ENCODE data around the gene GGA2. TPM values are rescaled to one million over a fixed set of nuclear protein-coding genes. Genes with fewer than 3 reads are reported as not detected.
"Not testable (repeated sequence)": the region's sequence is repeated elsewhere in the genome, so short reads cannot be mapped to it uniquely, and the experiment has no call there.

The GGA2 gene
- total and polyA plus RNA-seq, 3 donors from 2014 or later, result 47.2 to 71.9 (median 60.6) TPM

- Histone ChIP-seq H3K4me3 (no peak overlapping the region), H3K27ac (no peak overlapping the region), H3K9me3 (no peaks in the 10 kb centered on the region), H3K27me3 (no peaks in the 10 kb centered on the region), H3K36me3 (ENCODE audit: low read depth, missing control alignments) (no peaks in the 10 kb centered on the region), H3K4me1 (peaks cover 19% of the 10 kb centered on the region)
- DNase-seq, result no peak
- TF ChIP-seq POLR2A (IDR thresholded peaks at IDR 0.05) (no peak), CTCF (IDR thresholded peaks at IDR 0.05) (no peak)
- 67 to 73% methylated on average over 3 of the region's 3 CpGs for WGBS, 2 donors
- intact Hi-C loops (cut with DNase I; ENCODE audit: low total_unique reads), result no loop called here
These were observed 44.2 kb upstream of the GGA2 start for GRCh38 chr16:23554536-23554935.

- 57 to 72% methylated on average over 6 of the region's 6 CpGs for WGBS, 2 donors
- Histone ChIP-seq H3K27ac (no peak overlapping the region), H3K4me1 (peaks cover 5% of the 10 kb centered on the region), H3K4me3 (no peak overlapping the region), H3K9me3 (no peaks in the 10 kb centered on the region), H3K27me3 (no peaks in the 10 kb centered on the region), H3K36me3 (ENCODE audit: low read depth, missing control alignments) (no peaks in the 10 kb centered on the region)
- intact Hi-C loops (cut with DNase I; ENCODE audit: low total_unique reads), result no loop called here
- no peak for TF ChIP-seq POLR2A (IDR thresholded peaks at IDR 0.05)
- TF ChIP-seq CTCF (IDR thresholded peaks at IDR 0.05), result no peak
- no peak for DNase-seq
These were observed 41.9 kb upstream of the GGA2 start for GRCh38 chr16:23552161-23552560.

- H3K4me3 ChIP-seq, result no peak overlapping the region
- TF ChIP-seq POLR2A (IDR thresholded peaks at IDR 0.05) (no peak), CTCF (IDR thresholded peaks at IDR 0.05) (no peak)
- H3K9me3 ChIP-seq, result no peaks in the 10 kb centered on the region
- H3K36me3 ChIP-seq (ENCODE audit: low read depth, missing control alignments), result no peaks in the 10 kb centered on the region
- intact Hi-C loops (cut with DNase I; ENCODE audit: low total_unique reads), result no loop called here
- no peak overlapping the region for H3K27ac ChIP-seq
- no peaks in the 10 kb centered on the region for H3K27me3 ChIP-seq
- 94 to 99% methylated on average over 5 of the region's 5 CpGs for WGBS, 2 donors
- H3K4me1 ChIP-seq, result no peaks in the 10 kb centered on the region
- DNase-seq, result no peak
These were observed 39.6 kb upstream of the GGA2 start for GRCh38 chr16:23549938-23550337.

GRCh38 chr16:23544436-23544835 lies 34.1 kb upstream of the GGA2 start:
- H3K9me3 ChIP-seq, result no peaks in the 10 kb centered on the region
- WGBS, 2 donors, result 94% methylated on average over 7 to 14 of the region's 14 CpGs
- no peak overlapping the region for H3K4me3 ChIP-seq
- no peaks in the 10 kb centered on the region for H3K36me3 ChIP-seq (ENCODE audit: low read depth, missing control alignments)
- no peaks in the 10 kb centered on the region for H3K4me1 ChIP-seq
- no peaks in the 10 kb centered on the region for H3K27me3 ChIP-seq
- no peak for DNase-seq
- intact Hi-C loops (cut with DNase I; ENCODE audit: low total_unique reads), result no loop called here
- H3K27ac ChIP-seq, result no peak overlapping the region
- TF ChIP-seq POLR2A (IDR thresholded peaks at IDR 0.05), result no peak
- no peak for TF ChIP-seq CTCF (IDR thresholded peaks at IDR 0.05)

GRCh38 chr16:23540817-23541178 lies 30.5 kb upstream of the GGA2 start:
- H3K27ac ChIP-seq; DNase-seq; H3K4me1 ChIP-seq; H3K27me3 ChIP-seq; H3K9me3 ChIP-seq; H3K36me3 ChIP-seq (ENCODE audit: low read depth, missing control alignments); H3K4me3 ChIP-seq; intact Hi-C loops (cut with DNase I; ENCODE audit: low total_unique reads): not testable (repeated sequence)
- WGBS, 2 donors, result 92 to 99% methylated on average over 3 of the region's 3 CpGs
